COLO829 (cell line): ENCODE results near the gene SLC22A4.
A peak's percentile ranks its signal among the peaks of the same experiment; 100 is the strongest.

Experiments used
- DNase-seq: peaks from one replicate; pipeline ENCODE4 v3.0.0; 2012; ENCODE audit warnings: low spot score

The SLC22A4 gene

GRCh38 chr5:132342291-132343180 lies 48.3 kb downstream of the SLC22A4 start:
- DNase-seq, result peak; percentile 5

GRCh38 chr5:132344775-132345514 lies 50.8 kb downstream of the SLC22A4 start:
- DNase-seq, result no peak

- DNase-seq, result no peak
Observed at GRCh38 chr5:132353486-132353995, 59.3 kb downstream of the SLC22A4 start.

GRCh38 chr5:132354381-132355139 lies 60.4 kb downstream of the SLC22A4 start:
- no peak for DNase-seq

GRCh38 chr5:132355140-132355765 lies 61.1 kb downstream of the SLC22A4 start:
- no peak for DNase-seq

GRCh38 chr5:132358775-132359174 lies 64.6 kb downstream of the SLC22A4 start:
- DNase-seq, result no peak

- no peak for DNase-seq
Observed at GRCh38 chr5:132362086-132362485, 67.9 kb downstream of the SLC22A4 start.

- no peak for DNase-seq
Observed at GRCh38 chr5:132363431-132364112, 69.4 kb downstream of the SLC22A4 start.

- no peak for DNase-seq
Observed at GRCh38 chr5:132364319-132364718, 70.1 kb downstream of the SLC22A4 start.

- no peak for DNase-seq
Observed at GRCh38 chr5:132365213-132365612, 71.0 kb downstream of the SLC22A4 start.

- no peak for DNase-seq
Observed at GRCh38 chr5:132368186-132368585, 74.0 kb downstream of the SLC22A4 start.

GRCh38 chr5:132369007-132369473 lies 74.8 kb downstream of the SLC22A4 start:
- DNase-seq, result no peak

- no peak for DNase-seq
Observed at GRCh38 chr5:132369474-132370180, 75.4 kb downstream of the SLC22A4 start, which contains the start of gene SLC22A5. Gene SLC22A5 (plus strand): TSS chr5:132369710. CDS start chr5:132369973, 263 bp downstream.

GRCh38 chr5:132370181-132370970 lies 76.2 kb downstream of the SLC22A4 start:
- no peak for DNase-seq

GRCh38 chr5:132370971-132371602 lies 76.9 kb downstream of the SLC22A4 start:
- no peak for DNase-seq

- DNase-seq, result no peak
Observed at GRCh38 chr5:132371603-132371994, 77.4 kb downstream of the SLC22A4 start.

GRCh38 chr5:132372127-132372526 lies 77.9 kb downstream of the SLC22A4 start:
- DNase-seq, result no peak

GRCh38 chr5:132372542-132372941 lies 78.3 kb downstream of the SLC22A4 start:
- no peak for DNase-seq

- DNase-seq, result no peak
Observed at GRCh38 chr5:132375957-132376356, 81.8 kb downstream of the SLC22A4 start.
